GM19099 (cell line): Measurements from ENCODE around the gene CAPN8.

ENCODE experiments used
- POLR2A ChIP-seq: IDR thresholded peaks from 3 replicates; pipeline ENCODE4 v1.6.1; 2011; ENCODE audit warnings: low read depth; ENCODE audit not compliant: insufficient read length; ENCODE audit errors: extremely low read depth

Gene CAPN8

DNA sequence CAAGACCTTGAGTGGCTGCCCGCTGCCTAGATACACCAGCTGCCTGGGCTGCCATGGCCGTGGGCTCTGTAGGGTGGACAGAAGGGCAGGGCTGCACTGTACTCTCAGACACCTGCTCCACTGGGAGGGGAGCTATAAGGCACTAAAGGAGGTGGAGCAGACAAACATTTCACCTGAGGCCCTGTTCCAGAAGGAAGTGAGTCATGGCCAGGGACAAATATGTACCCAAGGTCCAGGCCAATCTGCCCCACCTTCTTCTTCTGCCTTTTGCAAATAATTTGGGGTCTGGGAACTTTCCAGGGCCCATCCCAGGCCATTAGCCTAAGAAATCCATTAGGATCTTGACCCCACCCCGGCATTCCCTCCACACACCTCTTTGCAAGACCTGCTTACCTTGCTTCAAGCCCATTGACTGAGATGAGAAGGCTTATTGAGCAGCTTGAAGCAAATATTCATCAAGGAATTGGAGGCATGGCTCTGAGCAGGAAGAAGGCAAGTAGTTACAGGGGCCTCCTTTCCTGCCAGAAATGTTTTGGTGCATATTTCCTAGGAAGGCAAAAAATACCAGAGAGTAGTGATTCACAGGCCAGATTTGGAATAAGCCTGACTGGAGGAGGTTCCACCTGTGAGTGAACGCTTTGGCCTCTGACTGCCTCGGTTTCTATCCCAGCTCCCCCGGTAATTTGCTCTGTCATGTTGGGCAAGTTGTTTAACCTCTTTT is at the start of gene CAPN8:
Gene CAPN8 (minus strand): TSS at position 110 of the 721 bp plus-strand sequence. CDS start 55 bp downstream, at position 55.
- no peak for TF ChIP-seq POLR2A

DNA sequence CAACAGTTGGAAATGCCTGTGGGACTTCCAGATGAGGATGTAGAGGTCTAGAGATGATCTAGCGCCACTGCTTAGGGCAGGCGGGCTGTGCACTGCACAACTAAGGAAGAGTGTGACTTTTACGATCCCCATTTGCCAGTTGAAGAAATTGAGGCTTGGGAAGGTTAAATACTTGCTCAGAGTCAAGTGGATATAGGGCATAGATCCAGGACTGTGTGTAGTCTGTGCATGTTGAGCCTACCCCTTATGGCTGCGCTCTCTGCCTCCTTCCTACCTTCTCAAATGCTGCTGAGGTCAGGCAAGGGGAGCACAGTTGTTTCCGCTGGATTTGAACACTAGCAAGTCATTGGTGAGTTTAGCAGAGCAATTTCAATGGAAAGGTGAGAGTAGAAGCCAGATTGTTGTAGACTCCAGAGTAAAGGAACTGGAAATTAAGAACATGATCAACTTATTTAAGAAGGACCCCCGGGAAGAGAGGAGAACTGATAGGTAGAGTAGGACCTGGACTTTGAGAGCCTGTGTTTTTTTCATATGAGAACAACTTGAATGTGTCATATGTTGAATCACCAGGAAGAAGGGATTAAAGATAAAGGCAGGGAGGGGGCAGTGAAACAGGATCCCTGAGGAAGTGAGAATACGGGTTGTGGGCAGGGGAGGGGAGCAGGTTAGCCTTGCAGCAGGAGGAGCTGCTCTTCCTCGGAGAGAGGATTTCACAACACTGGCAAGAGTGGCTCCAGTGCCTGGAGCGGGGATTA is 49.5 kb upstream of the CAPN8 start:
- no peak for TF ChIP-seq POLR2A

DNA sequence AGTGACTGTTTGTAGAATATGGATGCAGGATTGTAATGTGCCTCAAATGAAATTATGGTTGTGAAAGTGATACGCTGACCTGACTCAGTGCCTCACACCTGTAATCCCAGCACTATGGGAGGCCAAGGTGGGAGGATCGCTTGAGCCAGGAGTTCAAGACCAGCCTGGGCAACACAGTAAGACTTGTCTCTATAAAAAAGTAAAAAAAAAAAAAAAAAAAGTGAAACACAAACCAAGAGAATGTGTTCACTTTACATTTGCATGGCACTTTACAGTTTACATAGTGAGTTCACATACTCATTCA is 48.9 kb upstream of the CAPN8 start:
- no peak for TF ChIP-seq POLR2A

DNA sequence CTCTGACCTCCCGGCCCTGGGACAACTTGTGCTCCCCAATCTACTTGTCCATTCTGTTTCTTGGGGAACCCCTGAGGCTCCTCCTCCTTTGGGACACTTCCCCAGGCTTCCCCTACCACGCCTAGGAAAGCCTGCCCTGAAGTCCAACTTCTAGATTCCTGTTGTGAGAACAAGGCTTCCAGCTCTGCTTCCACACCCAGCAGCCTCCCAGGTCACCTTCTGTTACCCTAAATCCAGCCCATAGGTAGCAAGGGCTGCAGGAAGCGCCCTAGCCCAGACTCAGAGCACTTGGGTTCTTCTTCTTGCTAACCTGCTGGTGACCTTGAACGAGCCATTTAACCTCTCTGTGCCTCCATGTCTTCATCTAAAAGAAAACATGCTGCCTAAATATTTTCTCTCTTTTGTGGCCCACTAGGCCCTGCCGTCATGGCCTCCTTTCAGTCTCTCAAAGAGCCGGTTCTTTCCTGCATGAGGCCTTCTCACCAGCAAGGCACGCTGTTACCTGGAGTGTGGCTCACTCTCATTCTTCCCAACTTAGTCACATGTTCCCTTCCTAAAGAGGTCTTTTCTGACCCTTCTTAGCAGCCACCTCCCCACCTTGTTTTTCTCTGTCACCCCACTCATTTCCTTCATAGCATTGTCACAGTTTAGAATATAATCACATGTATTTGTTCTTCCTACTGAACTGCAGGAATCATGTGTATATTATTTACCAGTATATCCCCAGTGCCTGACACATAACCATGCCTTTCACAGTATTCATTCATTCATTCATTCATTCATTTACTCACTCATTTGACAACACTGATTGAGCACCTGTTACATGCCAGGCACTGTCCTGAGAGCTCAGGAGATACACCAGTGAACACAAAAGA is 48.3 kb upstream of the CAPN8 start:
- TF ChIP-seq POLR2A = no peak

DNA sequence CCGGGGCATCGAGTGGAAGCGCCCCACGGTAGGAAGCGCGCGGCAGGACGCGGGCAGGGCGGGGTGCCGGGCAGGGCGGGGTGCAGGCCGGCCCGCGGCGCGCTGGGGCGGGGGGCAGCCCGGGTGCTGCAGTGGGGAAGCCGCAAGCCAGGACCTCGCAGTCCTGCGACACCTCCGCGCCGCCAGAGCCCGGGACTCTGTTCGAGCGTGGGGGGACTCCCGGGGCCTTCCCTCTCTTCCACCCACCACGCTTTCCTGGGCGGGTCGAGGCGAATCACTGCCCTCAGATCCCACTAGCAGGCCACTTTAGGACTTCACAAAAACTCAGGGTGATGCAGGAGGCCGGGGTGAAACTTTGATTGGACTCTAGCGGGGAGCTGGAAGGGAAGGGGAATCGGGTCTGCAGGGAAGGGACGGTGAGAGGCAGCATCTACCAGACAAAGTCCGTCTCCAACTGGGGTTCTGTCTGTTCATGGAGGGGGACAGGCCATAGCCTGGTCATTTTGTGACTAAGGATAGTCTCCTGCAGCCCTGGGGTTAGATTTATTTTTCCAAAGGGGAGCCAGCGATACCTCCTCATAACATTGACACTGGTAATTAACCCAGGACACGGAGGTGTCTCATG is 47.5 kb upstream of the CAPN8 start:
- no peak for TF ChIP-seq POLR2A

DNA sequence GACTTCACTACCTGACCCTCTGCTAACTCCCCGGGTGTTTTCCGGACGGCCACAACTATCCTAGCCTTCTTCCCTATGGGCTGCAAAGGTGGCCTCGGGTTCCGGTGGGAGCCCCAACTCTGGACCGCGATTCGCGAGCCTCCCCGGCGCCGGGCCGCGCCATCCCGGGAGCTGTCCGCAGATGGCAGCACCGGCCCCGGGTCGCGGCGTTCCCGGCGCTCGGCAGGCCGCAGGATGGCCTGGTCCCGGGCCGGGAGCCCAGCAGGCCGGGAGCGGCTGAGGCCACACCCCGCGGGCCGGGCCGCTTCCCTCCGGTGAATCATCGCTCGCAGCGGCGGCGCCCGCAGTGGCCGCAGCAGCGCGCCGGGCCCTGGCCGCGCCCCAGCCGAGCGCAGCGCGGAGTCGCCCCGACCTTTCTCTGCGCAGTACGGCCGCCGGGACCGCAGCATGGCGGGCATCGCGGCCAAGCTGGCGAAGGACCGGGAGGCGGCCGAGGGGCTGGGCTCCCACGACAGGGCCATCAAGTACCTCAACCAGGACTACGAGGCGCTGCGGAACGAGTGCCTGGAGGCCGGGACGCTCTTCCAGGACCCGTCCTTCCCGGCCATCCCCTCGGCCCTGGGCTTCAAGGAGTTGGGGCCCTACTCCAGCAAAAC is 46.8 kb upstream of the CAPN8 start, which contains the start of gene CAPN2:
Gene CAPN2 (plus strand): TSS at position 346 of the 656 bp plus-strand sequence. CDS start 102 bp downstream, at position 448.
- TF ChIP-seq POLR2A = peak; percentile 46

GRCh38 chr1:223711747-223712193 is 46.3 kb upstream of the CAPN8 start:
- TF ChIP-seq POLR2A = no peak

DNA sequence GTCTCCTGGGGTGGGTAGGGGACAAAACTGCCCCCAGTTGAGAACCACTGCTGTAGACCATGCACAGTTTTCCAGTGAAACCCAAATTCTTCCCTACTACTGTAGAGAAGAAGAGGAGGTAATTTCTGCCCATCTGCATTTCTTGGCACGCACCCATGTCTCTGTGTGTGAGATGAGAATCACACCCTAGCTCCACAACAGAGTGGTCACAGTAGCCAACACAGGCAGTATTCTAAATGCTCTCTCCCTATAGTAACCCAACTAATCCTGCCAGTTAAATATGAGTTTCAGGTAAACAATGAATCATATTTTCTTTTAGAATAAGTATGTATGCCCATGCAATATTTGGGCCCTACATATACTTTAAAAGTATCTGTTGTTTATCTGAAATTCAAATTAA is 45.7 kb upstream of the CAPN8 start:
- no peak for TF ChIP-seq POLR2A

DNA sequence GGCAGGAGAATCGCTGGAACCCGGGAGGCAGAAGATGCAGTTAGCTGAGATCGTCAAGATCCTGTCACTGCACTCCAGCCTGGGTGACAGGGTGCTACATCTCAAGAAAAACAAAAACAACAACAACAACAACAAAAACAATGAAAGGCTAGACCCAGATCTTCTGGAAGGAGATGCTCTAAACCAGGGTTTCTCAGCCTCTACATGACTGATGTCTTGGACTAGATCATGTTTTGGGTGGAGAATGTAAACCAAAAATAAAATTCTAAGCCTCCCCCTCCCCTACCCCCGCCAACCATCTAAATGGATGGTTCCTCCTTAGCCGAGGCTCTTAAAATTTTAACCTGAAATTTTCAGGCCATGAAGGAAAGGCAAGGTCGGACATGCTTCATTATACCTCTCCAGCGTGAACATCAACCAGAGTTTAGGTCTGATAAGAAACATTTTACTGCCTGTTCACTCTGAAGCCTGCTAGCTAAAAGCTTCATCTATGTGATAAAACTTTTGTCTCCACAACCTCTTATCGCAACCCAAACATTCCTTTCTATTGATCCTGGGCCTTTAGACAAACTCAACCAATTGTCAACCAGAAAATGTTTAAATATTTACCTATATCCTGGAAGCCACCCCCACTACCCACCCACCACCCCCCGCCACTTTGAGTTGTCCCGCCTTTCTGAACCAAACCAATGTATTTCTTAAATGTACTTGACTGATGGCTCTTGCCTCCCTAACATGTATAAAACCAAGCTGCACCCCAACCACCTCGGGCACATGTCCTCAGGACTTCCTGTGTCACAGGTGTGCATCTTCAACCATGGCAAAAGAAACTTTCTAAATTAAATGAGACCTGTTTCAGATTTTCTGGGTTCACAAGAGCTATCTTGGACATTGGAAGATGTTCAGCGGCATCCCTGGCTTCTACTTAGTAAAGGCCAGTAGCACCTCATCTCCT is 45.0 kb upstream of the CAPN8 start:
- no peak for TF ChIP-seq POLR2A

DNA sequence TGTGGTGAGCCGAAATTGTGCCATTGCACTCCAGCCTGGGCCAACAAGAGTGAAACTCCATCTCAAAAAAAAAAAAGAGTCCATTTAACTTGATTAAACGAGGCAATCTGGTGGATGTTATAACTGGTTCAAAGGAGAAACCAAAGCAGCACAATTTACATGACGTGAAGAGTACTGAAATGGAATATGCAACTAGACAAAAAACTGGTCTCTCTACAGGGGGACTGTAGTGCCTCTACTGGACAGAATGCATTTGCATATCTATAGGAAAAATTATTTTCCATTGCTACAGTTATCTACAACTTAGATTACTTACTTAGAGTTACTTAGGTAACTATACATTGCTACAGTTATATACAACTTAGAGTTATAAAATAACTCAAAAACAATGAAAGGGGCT is 44.1 kb upstream of the CAPN8 start:
- TF ChIP-seq POLR2A = no peak

DNA sequence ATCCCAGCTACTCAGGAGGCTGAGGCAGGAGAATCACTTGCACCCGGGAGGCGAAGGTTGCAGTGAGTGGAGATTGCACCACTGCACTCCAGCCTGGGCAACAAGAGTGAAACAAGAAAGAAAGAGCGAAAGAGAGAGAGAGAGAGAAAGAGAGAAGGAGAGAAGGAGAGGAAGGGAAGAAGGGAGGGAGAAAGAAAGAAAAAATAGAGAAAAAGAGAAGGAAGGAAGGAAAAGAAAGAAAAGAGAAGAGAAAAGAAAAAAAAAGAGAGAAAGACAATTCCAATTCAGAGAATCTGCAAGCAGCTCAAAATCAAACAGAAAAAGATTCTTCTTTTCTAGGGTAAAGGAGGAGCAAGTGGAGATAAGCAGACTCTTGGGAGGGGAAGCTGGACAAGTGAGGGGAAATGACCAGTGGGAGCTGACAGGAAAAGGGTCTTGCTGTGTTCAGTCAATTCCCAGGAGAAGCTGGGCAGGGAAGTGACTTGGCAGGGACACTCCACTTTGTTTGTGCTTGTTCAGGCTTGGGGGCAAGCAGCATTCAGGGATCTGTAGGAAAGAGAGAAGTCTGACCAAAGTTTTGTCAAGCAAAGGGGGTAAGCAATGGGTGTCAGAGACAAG is 43.3 kb upstream of the CAPN8 start:
- no peak for TF ChIP-seq POLR2A

DNA sequence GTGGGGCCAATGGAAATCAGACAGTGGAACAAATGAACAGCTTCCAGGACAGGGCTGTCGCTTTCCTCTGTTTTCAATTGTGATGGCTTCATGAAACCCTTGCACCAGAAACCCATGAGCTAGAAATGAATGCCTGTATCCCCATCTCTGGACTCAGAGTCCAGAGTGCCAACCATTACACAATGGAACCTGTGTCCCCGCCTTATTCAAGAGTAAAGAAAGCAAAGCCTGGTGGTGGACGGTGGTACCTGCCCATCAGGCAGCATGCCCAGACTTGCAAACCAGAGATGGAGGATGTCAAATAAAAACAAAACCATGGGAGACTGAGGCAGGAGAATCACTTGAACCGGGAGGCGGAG is 42.5 kb upstream of the CAPN8 start:
- no peak for TF ChIP-seq POLR2A
